GM12878 (cell line): Measurements from ENCODE around the gene IQCK. TPM values are rescaled to one million over a fixed set of nuclear protein-coding genes. Genes with fewer than 3 reads are reported as not detected.

ENCODE experiments used
- ATAC-seq: fragments of 200-7000 bp; cut with Tn5 transposase; 3 replicates; pipeline ENCODE4 v1.9.1; 2020; ENCODE audit warnings: mild to moderate bottlenecking, moderate library complexity
- BruUV-seq: library from RNA; stranded (reverse); fragments of 400-500 nt; replicated peaks from 2 replicates; lab custom pipeline; 2021; lab: Mats Ljungman, UMichigan
- CTCF ChIA-PET: fragments of 300-600 bp; sonication (Branson Sonifier 250); formaldehyde crosslinking; extraction: SDS; loops from one replicate; lab custom pipeline; 2021; ENCODE audit warnings: inconsistent platforms; lab: Yijun Ruan, JAX
- POLR2A ChIA-PET: fragments of 350-600 bp; formaldehyde crosslinking; extraction: SDS; loops from one replicate; lab custom pipeline; 2021; ENCODE audit warnings: inconsistent platforms; lab: Charles Lee
- RAD21 ChIA-PET: fragments of 300-600 bp; sonication (Branson Sonifier 250); formaldehyde crosslinking; loops from one replicate; lab custom pipeline; 2023; ENCODE audit warnings: antibody characterized with exemption; ENCODE audit not compliant: unreplicated experiment; lab: Charles Lee
- SMC1A ChIA-PET: fragments of 300-600 bp; sonication (Branson Sonifier 250); formaldehyde crosslinking; loops from one replicate; lab custom pipeline; 2023; ENCODE audit not compliant: unreplicated experiment, uncharacterized antibody; lab: Charles Lee
- DNase-seq: peaks from one replicate; pipeline ENCODE4 v3.0.0-alpha.2; 2011; ENCODE audit warnings: low read depth, low spot score
- FAIRE-seq: peaks from 3 replicates; lab custom pipeline; 2011; peaks lifted over from hg19 to GRCh38; lab: Jason Lieb, UNC
- H2AFZ ChIP-seq: 2 replicates; pipeline ENCODE4 v1.6.0; 2011; ENCODE audit warnings: low read depth, low read length, control low read depth; ENCODE audit not compliant: control insufficient read depth
- H3K27ac ChIP-seq: 2 replicates; pipeline ENCODE4 v1.5.1; 2011; ENCODE audit warnings: control low read depth; ENCODE audit not compliant: control insufficient read depth, insufficient read depth
- H3K27me3 ChIP-seq, 2 experiments: replicated peaks in 1 of 2; 2 replicates each; pipeline versions ENCODE4 v1.6.0 to v1.6.1; 2011; ENCODE audit warnings: low read length in 1 of 2; ENCODE audit not compliant: control insufficient read depth in 2 of 2, insufficient read depth in 2 of 2
- H3K36me3 ChIP-seq, 2 experiments: 2 replicates each; pipeline ENCODE4 v1.5.1; 2011; ENCODE audit warnings: low read length in 1 of 2; ENCODE audit not compliant: control insufficient read depth in 2 of 2, insufficient read depth in 2 of 2
- H3K4me1 ChIP-seq: 2 replicates; pipeline ENCODE4 v1.6.1; 2011; ENCODE audit warnings: mild to moderate bottlenecking, low read length, moderate library complexity, mixed read lengths; ENCODE audit not compliant: control insufficient read depth, insufficient read depth
- H3K4me2 ChIP-seq: 2 replicates; pipeline ENCODE4 v1.6.0; 2011; ENCODE audit warnings: control low read depth; ENCODE audit not compliant: control insufficient read depth, insufficient read depth
- H3K4me3 ChIP-seq: fragments of 200-600 bp; sonication (generic); 2 replicates; pipeline ENCODE4 v1.5.1; 2016
- H3K79me2 ChIP-seq: 2 replicates; pipeline ENCODE4 v1.6.0; 2011; ENCODE audit warnings: low read length; ENCODE audit not compliant: control insufficient read depth, insufficient read depth
- H3K9ac ChIP-seq: 2 replicates; pipeline ENCODE4 v1.8.0; 2011; ENCODE audit warnings: low read length, control low read depth, mixed read lengths; ENCODE audit not compliant: control insufficient read depth, insufficient read depth
- H3K9me3 ChIP-seq: replicated peaks from 3 replicates; pipeline ENCODE4 v1.5.1; 2011; ENCODE audit warnings: mild to moderate bottlenecking, low read length; ENCODE audit not compliant: control insufficient read depth, insufficient read depth
- H4K20me1 ChIP-seq: 2 replicates; pipeline ENCODE4 v1.6.0; 2011; ENCODE audit not compliant: control insufficient read depth, insufficient read depth
- BMI1 ChIP-seq: fragments of 450-650 bp; IDR thresholded peaks from 2 replicates; pipeline ENCODE4 v1.6.1; 2016; ENCODE audit warnings: mild to moderate bottlenecking, moderate library complexity, borderline replicate concordance
- CBX3 ChIP-seq: fragments of 200-600 bp; sonication (generic); IDR thresholded peaks from 2 replicates; pipeline ENCODE4 v1.6.1; 2016; ENCODE audit warnings: low read depth, borderline replicate concordance
- ETV6 ChIP-seq, 2 experiments: fragments of 450-650 bp in 1 of 2; IDR thresholded peaks in 1 of 2; conservative IDR thresholded peaks in 1 of 2; 2 replicates each; pipeline ENCODE4 v1.6.1; 2014; ENCODE audit warnings: antibody characterized with exemption in 1 of 2, borderline replicate concordance in 1 of 2, low read depth in 1 of 2, mild to moderate bottlenecking in 1 of 2, moderate library complexity in 1 of 2
- EZH2 ChIP-seq: IDR thresholded peaks from 2 replicates; pipeline ENCODE4 v1.6.1; 2012; ENCODE audit warnings: low read depth, mild to moderate bottlenecking, control low read depth, inconsistent platforms, low read length, borderline replicate concordance; ENCODE audit not compliant: control insufficient read depth
- HCFC1 ChIP-seq: fragments of 150-350 bp; IDR thresholded peaks from 2 replicates; pipeline ENCODE4 v1.6.1; 2014; ENCODE audit warnings: low read length
- IKZF2 ChIP-seq, 2 experiments: fragments of 450-650 bp; IDR thresholded peaks; 2 replicates each; pipeline ENCODE4 v1.6.1; 2017; ENCODE audit warnings: mild to moderate bottlenecking in 2 of 2, moderate library complexity in 2 of 2
- JUNB ChIP-seq: IDR thresholded peaks from 2 replicates; pipeline ENCODE4 v1.6.1; 2016; ENCODE audit warnings: antibody characterized with exemption, mild to moderate bottlenecking
- MYC ChIP-seq: IDR thresholded peaks from 2 replicates; pipeline ENCODE4 v1.6.1; 2011; ENCODE audit warnings: mild to moderate bottlenecking, low read length, moderate library complexity, inconsistent platforms; ENCODE audit not compliant: insufficient read depth, insufficient replicate concordance, insufficient read length, severe bottlenecking
- RB1 ChIP-seq: fragments of 450-650 bp; formaldehyde crosslinking; IDR thresholded peaks from 2 replicates; pipeline ENCODE4 v1.6.1; 2017; ENCODE audit warnings: mild to moderate bottlenecking, borderline replicate concordance
- RBBP5 ChIP-seq: fragments of 200-600 bp; sonication (generic); conservative IDR thresholded peaks from 2 replicates; pipeline ENCODE4 v1.6.1; 2016
- RCOR1 ChIP-seq: conservative IDR thresholded peaks from 2 replicates; pipeline ENCODE4 v1.6.1; 2012; ENCODE audit warnings: low read depth, low read length, improper control_type of control experiment
- STAT1 ChIP-seq: fragments of 450-650 bp; conservative IDR thresholded peaks from 2 replicates; pipeline ENCODE4 v1.6.1; 2014; ENCODE audit warnings: antibody characterized with exemption, mild to moderate bottlenecking
- TCF3 ChIP-seq: IDR thresholded peaks from 2 replicates; pipeline ENCODE4 v1.6.1; 2012; ENCODE audit warnings: low read depth, mild to moderate bottlenecking, low read length, borderline replicate concordance; ENCODE audit not compliant: insufficient read depth
- TCF7 ChIP-seq: IDR thresholded peaks from 2 replicates; pipeline ENCODE4 v1.6.1; 2014; ENCODE audit warnings: antibody characterized with exemption, borderline replicate concordance
- ZNF384 ChIP-seq: IDR thresholded peaks from 2 replicates; pipeline ENCODE4 v1.6.1; 2012; ENCODE audit warnings: low read depth, mild to moderate bottlenecking, low read length, improper control_type of control experiment, borderline replicate concordance
- WGBS: methylation state at CpG from one replicate; pipeline ENCODE4 v1.1.6; 2016; ENCODE audit warnings: low lambda C conversion rate; ENCODE audit not compliant: insufficient replicate concordance, insufficient coverage; ENCODE audit errors: missing lambda C conversion rate; 5-methylcytosine and 5-hydroxymethylcytosine counted together
- in situ Hi-C: fragments of 300-500 bp; cut with MboI; formaldehyde crosslinking; loops from 9 replicates; pipeline ENCODE4 v1.14.3; 2018; ENCODE audit warnings: mixed read lengths
- intact Hi-C: fragments of 100-400 bp; cut with micrococcal nuclease; formaldehyde crosslinking; loops from one replicate; pipeline ENCODE4 v1.14.2; 2022; ENCODE audit not compliant: unreplicated experiment
- polyA plus RNA-seq, 11 experiments: library from polyadenylated mRNA; depleted of rRNA in 4 of 11; unstranded in 6 of 11; stranded (reverse) in 5 of 11; fragments of >200 nt; fragmentation: Nextera tagmentation in 4 of 11; fragmentation: Illumina TruSeq in 1 of 11; extraction: Ambion mirVana in 4 of 11; extraction: Trizol in 1 of 11; gene quantifications; 1 replicate in 1 of 11; 2 replicates in 10 of 11; pipeline versions ENCODE4 v1.2.1 to v1.2.3, GENCODE V29; 2011 to 2016; ENCODE audit warnings: inconsistent platforms in 2 of 11, missing spikeins in 2 of 11, low read depth in 1 of 11
- total RNA-seq, 4 experiments: library from RNA; depleted of rRNA in 3 of 4; stranded (reverse); fragments of >200 nt in 3 of 4; fragmentation: Illumina TruSeq in 1 of 4; extraction: Trizol in 1 of 4; gene quantifications; 2 replicates each; pipeline versions ENCODE4 v1.2.1 to v1.2.3, GENCODE V29; 2013 to 2021

The IQCK gene
- total and polyA plus RNA-seq, 10 of the 15 experiments (the other 5 are each of a cell fraction or from before 2014, with no cell fraction given), result 1.0 to 4.2 (median 2.4) TPM

DNA sequence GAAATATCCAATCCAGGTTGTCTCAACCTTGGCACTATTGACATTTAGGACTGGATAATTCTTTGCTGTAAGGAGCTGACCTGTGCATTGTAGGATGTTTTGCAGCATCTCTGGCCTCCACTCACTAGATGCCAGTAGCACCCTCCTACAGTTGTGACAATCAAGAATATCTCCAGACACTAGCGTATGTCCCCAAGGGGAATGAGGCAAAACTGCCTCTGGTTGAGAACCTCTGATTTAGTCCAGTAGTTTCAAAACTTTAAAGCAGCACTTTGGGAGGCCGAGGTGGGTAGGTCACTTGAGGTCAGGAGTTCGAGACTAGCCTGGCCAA lies 48.4 kb downstream of the IQCK start:
- no peaks in the 10 kb centered on the region for H3K79me2 ChIP-seq
- no peak overlapping the region for H3K4me3 ChIP-seq
- no peak for TF ChIP-seq IKZF2 (IDR thresholded peaks at IDR 0.05)
- no peak for TF ChIP-seq ZNF384
- no peak for TF ChIP-seq TCF3
- TF ChIP-seq STAT1, result no peak
- no peak for TF ChIP-seq RBBP5
- no peak for TF ChIP-seq TCF7
- no peak for TF ChIP-seq EZH2
- TF ChIP-seq BMI1, result no peak
- no peak for TF ChIP-seq MYC
- no peak for TF ChIP-seq JUNB
- no peak for TF ChIP-seq CBX3
- no peak for TF ChIP-seq HCFC1
- TF ChIP-seq RB1, result no peak
- no peak for TF ChIP-seq RCOR1
- TF ChIP-seq ETV6 (conservative IDR thresholded peaks at IDR 0.05 in 1 of 2, IDR thresholded peaks at IDR 0.05 in 1 of 2; ENCODE audit: borderline replicate concordance in 1 of 2, low read depth in 1 of 2), result no peak
- ChIA-PET CTCF (interaction anchor here (0.8 kb wide), 1 partner anchor 167 kb away, joined by 3 read pairs; no protein-coding TSS in a partner anchor), RAD21 (no interaction called here), SMC1A (no interaction called here), POLR2A (no interaction called here)
- FAIRE-seq (no peak), DNase-seq (no peak), ATAC-seq (no peak)
- H3K27ac ChIP-seq, result no peak overlapping the region
- BruUV-seq, result no TSS peak
- intact Hi-C loops, result no loop called here
- H3K9ac ChIP-seq, result no peak overlapping the region
- no peaks in the 10 kb centered on the region for H3K27me3 ChIP-seq
- no peaks in the 10 kb centered on the region for H4K20me1 ChIP-seq
- no peaks in the 10 kb centered on the region for H3K4me1 ChIP-seq
- H3K9me3 ChIP-seq, result no peaks in the 10 kb centered on the region; the same call in 2 of the 3 replicates
- H3K4me2 ChIP-seq, result no peak overlapping the region
- H3K36me3 ChIP-seq, result no peaks in the 10 kb centered on the region
- in situ Hi-C loops, result no loop called here
- WGBS, result 18% methylated on average over 3 of the region's 3 CpGs
- H2AFZ ChIP-seq, result no peak overlapping the region
